GM21423 (cell line): ENCODE data around the gene TXNL4B.
A peak's percentile ranks its signal among the peaks of the same experiment; 100 is the strongest.

Source experiments
- ATAC-seq: cut with Tn5 transposase; IDR thresholded peaks from one replicate; pipeline ENCODE4 v1.9.1; 2021; ENCODE audit warnings: mild to moderate bottlenecking, moderate library complexity; ENCODE audit not compliant: unreplicated experiment

TXNL4B gene

GRCh38 chr16:72093448-72094265 is at the start of gene TXNL4B, which contains the start of gene DHX38:
TSS of gene TXNL4B (minus strand) at chr16:72093620. CDS start at chr16:72090749, 2,871 bp downstream.
TSS of gene DHX38 (plus strand) at chr16:72093847. CDS start at chr16:72096158, 2,311 bp downstream.
- peak; percentile 99 for ATAC-seq

GRCh38 chr16:72142476-72142875 is 49.1 kb upstream of the TXNL4B start:
- no peak for ATAC-seq

- no peak for ATAC-seq
These were observed 46.5 kb upstream of the TXNL4B start for GRCh38 chr16:72139908-72140307.

- ATAC-seq: no peak
These were observed 44.7 kb upstream of the TXNL4B start for GRCh38 chr16:72138064-72138572.

GRCh38 chr16:72137380-72138063 is 44.1 kb upstream of the TXNL4B start:
- no peak for ATAC-seq

- no peak for ATAC-seq
These were observed 41.1 kb upstream of the TXNL4B start for GRCh38 chr16:72134507-72134906.

- ATAC-seq: no peak
These were observed 39.3 kb upstream of the TXNL4B start for GRCh38 chr16:72132726-72133125.

GRCh38 chr16:72131036-72131435 is 37.6 kb upstream of the TXNL4B start:
- no peak for ATAC-seq

- no peak for ATAC-seq
These were observed 36.7 kb upstream of the TXNL4B start for GRCh38 chr16:72129976-72130656.

GRCh38 chr16:72128701-72129100 is 35.3 kb upstream of the TXNL4B start:
- no peak for ATAC-seq

GRCh38 chr16:72126429-72126765 is 33.0 kb upstream of the TXNL4B start:
- ATAC-seq: no peak

- no peak for ATAC-seq
These were observed 32.4 kb upstream of the TXNL4B start for GRCh38 chr16:72125635-72126428.

- peak; percentile 52 for ATAC-seq
These were observed 31.6 kb upstream of the TXNL4B start for GRCh38 chr16:72124761-72125634.

GRCh38 chr16:72124148-72124547 is 30.7 kb upstream of the TXNL4B start:
- no peak for ATAC-seq

- no peak for ATAC-seq
These were observed 30.0 kb upstream of the TXNL4B start for GRCh38 chr16:72123426-72123825.

- no peak for ATAC-seq
These were observed 29.5 kb upstream of the TXNL4B start for GRCh38 chr16:72122916-72123315.

GRCh38 chr16:72122308-72122707 is 28.9 kb upstream of the TXNL4B start:
- ATAC-seq: no peak

- ATAC-seq: no peak
These were observed 26.6 kb upstream of the TXNL4B start for GRCh38 chr16:72120026-72120425.

GRCh38 chr16:72113616-72113945 is 20.2 kb upstream of the TXNL4B start:
- ATAC-seq: no peak
